PC-3 (cell line): Measurements from ENCODE around the gene TAS1R3. TPM values are rescaled to one million over a fixed set of nuclear protein-coding genes. Genes with fewer than 3 reads are reported as not detected.

ENCODE experiments used
- ATAC-seq: fragments of 200-7000 bp; cut with Tn5 transposase; 2 replicates; pipeline ENCODE4 v1.9.1; 2020; ENCODE audit warnings: mild to moderate bottlenecking, moderate library complexity
- BruUV-seq: library from RNA; stranded (reverse); fragments of 400-500 nt; replicated peaks from 2 replicates; lab custom pipeline; 2021; lab: Mats Ljungman, UMichigan
- CTCF ChIA-PET: fragments of 300-600 bp; sonication (Branson Sonifier 250); formaldehyde crosslinking; loops from one replicate; lab custom pipeline; 2022; ENCODE audit warnings: antibody characterized with exemption; lab: Charles Lee
- POLR2A ChIA-PET: fragments of 300-600 bp; sonication (Branson Sonifier 250); formaldehyde crosslinking; loops from one replicate; lab custom pipeline; 2022; ENCODE audit warnings: antibody characterized with exemption; ENCODE audit not compliant: unreplicated experiment; lab: Charles Lee
- DNase-seq: peaks from one replicate; pipeline ENCODE4 v3.0.0-alpha.2; 2015
- H2AFZ ChIP-seq: fragments of 300-600 bp; sonication (generic); 2 replicates; pipeline ENCODE4 v1.6.0; 2016; ENCODE audit warnings: antibody characterized with exemption, low read length
- H3F3A ChIP-seq: fragments of 300-600 bp; sonication (generic); one replicate; pipeline ENCODE4 v1.6.0; 2017; ENCODE audit warnings: antibody characterized with exemption, low read length, control low read depth, mild to moderate bottlenecking; ENCODE audit not compliant: unreplicated experiment
- H3K27ac ChIP-seq: fragments of 300-600 bp; sonication (generic); 2 replicates; pipeline ENCODE4 v1.5.1; 2016; ENCODE audit warnings: mild to moderate bottlenecking, low read length
- H3K27me3 ChIP-seq: fragments of 300-600 bp; sonication (generic); 2 replicates; pipeline ENCODE4 v1.6.1; 2016; ENCODE audit warnings: low read length, mixed read lengths
- H3K36me3 ChIP-seq: fragments of 300-600 bp; sonication (generic); 2 replicates; pipeline ENCODE4 v1.6.1; 2016; ENCODE audit warnings: low read depth, mixed run types, low read length, mixed read lengths
- H3K4me1 ChIP-seq: fragments of 300-600 bp; sonication (generic); 2 replicates; pipeline ENCODE4 v1.5.1; 2016; ENCODE audit warnings: low read length; ENCODE audit not compliant: insufficient read depth
- H3K4me2 ChIP-seq: fragments of 300-600 bp; sonication (generic); 2 replicates; pipeline ENCODE4 v1.6.0; 2016; ENCODE audit warnings: low read length
- H3K4me3 ChIP-seq: fragments of 300-600 bp; sonication (generic); 2 replicates; pipeline ENCODE4 v1.5.1; 2016; ENCODE audit warnings: mild to moderate bottlenecking, low read length, mixed read lengths
- H3K79me2 ChIP-seq: fragments of 300-600 bp; sonication (generic); 2 replicates; pipeline ENCODE4 v1.6.1; 2017; ENCODE audit warnings: low read length, mixed read lengths
- H3K9ac ChIP-seq: fragments of 300-600 bp; sonication (generic); 2 replicates; pipeline ENCODE4 v1.6.0; 2016; ENCODE audit warnings: mild to moderate bottlenecking, low read length
- H3K9me2 ChIP-seq: fragments of 300-600 bp; sonication (generic); replicated peaks from 2 replicates; pipeline ENCODE4 v1.6.1; 2016; ENCODE audit warnings: mixed run types, low read length, mixed read lengths
- H3K9me3 ChIP-seq: fragments of 300-600 bp; sonication (generic); 2 replicates; pipeline ENCODE4 v1.6.1; 2016; ENCODE audit warnings: low read length, mixed read lengths
- H4K20me1 ChIP-seq: fragments of 300-600 bp; sonication (generic); 2 replicates; pipeline ENCODE4 v1.6.1; 2016; ENCODE audit warnings: low read length, mixed read lengths
- EZH2 ChIP-seq: fragments of 300-600 bp; sonication (generic); IDR thresholded peaks from one replicate; pipeline ENCODE4 v1.6.1; 2017; ENCODE audit warnings: antibody characterized with exemption, mild to moderate bottlenecking, low read length; ENCODE audit not compliant: unreplicated experiment
- EZH2phosphoT487 ChIP-seq: fragments of 300-600 bp; sonication (generic); IDR thresholded peaks from 2 replicates; pipeline ENCODE4 v1.6.1; 2018; ENCODE audit warnings: mild to moderate bottlenecking, antibody characterized with exemption, low read length, borderline replicate concordance
- intact Hi-C: fragments of 100-400 bp; cut with micrococcal nuclease; formaldehyde crosslinking; loops from 2 replicates; pipeline ENCODE4 v1.9.0; 2023
- total RNA-seq: library from RNA; depleted of rRNA; stranded (reverse); fragments of >200 nt; gene quantifications from 2 replicates; pipeline ENCODE4 v1.2.3, GENCODE V29; 2014
- TF ChIP-seq, protein P1 (sequence below): fragments of 300-600 bp; sonication (generic); conservative IDR thresholded peaks from 2 replicates; pipeline ENCODE4 v1.5.1; 2017; ENCODE audit warnings: antibody characterized with exemption, low read depth, mild to moderate bottlenecking, low read length

TAS1R3 gene
- total RNA-seq, 1 experiment from 2014 or later: 1.9 TPM

DNA sequence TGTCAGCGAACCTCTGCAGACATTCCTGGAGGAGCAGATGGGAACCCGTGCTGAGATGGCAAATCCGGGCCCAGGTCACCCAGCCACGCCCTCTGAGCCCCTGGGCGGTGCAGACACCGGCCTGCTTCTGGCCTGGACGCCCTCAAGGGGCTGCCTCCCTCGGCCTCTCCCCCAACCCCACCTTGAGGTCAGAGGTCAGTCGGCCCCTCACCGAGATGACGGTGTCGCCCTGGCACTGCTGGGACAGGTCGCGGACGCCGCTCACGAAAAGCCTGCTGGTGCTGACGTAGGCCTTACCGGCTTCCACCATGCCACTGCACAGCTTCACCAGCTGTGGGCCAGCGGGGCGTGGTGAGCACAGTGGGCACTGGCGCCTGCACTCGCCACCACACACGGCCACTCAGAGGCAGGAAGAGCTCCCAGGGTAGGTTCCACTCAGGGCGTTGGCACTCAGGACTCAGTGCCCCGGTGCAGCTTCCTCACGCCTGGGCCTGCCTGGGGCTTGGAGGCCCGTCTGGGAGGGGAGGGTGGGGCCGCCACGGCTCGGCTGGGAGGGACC, 28.1 kb upstream of the TAS1R3 start:
- H3K9ac ChIP-seq: no peak overlapping the region
- no peak overlapping the region for H2AFZ ChIP-seq
- H3K27me3 ChIP-seq: no peaks in the 10 kb centered on the region
- H3K9me3 ChIP-seq: no peaks in the 10 kb centered on the region
- H3K79me2 ChIP-seq: peaks cover 38% of the 10 kb centered on the region
- H3K27ac ChIP-seq: no peak overlapping the region
- ATAC-seq (no peak), DNase-seq (no peak)
- POLR2A ChIA-PET: interaction anchor here (0.5 kb wide), 1 partner anchor 286 kb away, joined by 4 read pairs; no protein-coding TSS in a partner anchor
- no peak overlapping the region for H3K4me2 ChIP-seq
- CTCF ChIA-PET: no interaction called here
- no peaks in the 10 kb centered on the region for H3K9me2 ChIP-seq
- no peaks in the 10 kb centered on the region for H3F3A ChIP-seq
- peaks cover 5% of the 10 kb centered on the region for H4K20me1 ChIP-seq
- no peaks in the 10 kb centered on the region for H3K36me3 ChIP-seq
- TF ChIP-seq, protein P1, sequence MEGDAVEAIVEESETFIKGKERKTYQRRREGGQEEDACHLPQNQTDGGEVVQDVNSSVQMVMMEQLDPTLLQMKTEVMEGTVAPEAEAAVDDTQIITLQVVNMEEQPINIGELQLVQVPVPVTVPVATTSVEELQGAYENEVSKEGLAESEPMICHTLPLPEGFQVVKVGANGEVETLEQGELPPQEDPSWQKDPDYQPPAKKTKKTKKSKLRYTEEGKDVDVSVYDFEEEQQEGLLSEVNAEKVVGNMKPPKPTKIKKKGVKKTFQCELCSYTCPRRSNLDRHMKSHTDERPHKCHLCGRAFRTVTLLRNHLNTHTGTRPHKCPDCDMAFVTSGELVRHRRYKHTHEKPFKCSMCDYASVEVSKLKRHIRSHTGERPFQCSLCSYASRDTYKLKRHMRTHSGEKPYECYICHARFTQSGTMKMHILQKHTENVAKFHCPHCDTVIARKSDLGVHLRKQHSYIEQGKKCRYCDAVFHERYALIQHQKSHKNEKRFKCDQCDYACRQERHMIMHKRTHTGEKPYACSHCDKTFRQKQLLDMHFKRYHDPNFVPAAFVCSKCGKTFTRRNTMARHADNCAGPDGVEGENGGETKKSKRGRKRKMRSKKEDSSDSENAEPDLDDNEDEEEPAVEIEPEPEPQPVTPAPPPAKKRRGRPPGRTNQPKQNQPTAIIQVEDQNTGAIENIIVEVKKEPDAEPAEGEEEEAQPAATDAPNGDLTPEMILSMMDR: no peak
- TF ChIP-seq EZH2: no peak
- no peak for TF ChIP-seq EZH2phosphoT487
- H3K4me1 ChIP-seq: peaks cover 23% of the 10 kb centered on the region
- no TSS peak for BruUV-seq
- no peak overlapping the region for H3K4me3 ChIP-seq
- intact Hi-C loops: no loop called here

DNA sequence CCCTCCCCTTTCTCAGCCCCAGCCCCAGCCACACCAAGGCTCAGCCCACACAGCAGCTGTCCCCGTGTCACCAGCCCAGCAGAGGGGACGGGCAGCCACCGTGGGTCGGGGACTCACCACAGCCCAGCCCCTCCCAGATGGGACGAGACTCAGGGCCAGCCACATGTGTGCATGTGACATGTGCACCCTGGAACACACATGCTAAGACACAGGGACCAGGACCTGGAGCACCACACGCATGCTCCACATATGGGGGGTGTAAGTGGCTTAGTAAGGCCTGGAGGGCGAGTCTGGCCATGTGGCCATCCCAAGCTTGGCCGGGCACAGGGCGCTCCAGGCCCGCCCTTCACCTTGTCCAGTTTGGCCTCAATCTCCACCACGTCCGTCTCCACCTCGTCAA, 27.3 kb upstream of the TAS1R3 start:
- POLR2A ChIA-PET: interaction anchor here (0.5 kb wide), 1 partner anchor 286 kb away, joined by 4 read pairs; no protein-coding TSS in a partner anchor
- no peak overlapping the region for H2AFZ ChIP-seq
- no peak for TF ChIP-seq EZH2
- TF ChIP-seq, protein P1: no peak
- TF ChIP-seq EZH2phosphoT487: no peak
- no peaks in the 10 kb centered on the region for H3K27me3 ChIP-seq
- H3K4me1 ChIP-seq: peaks cover 23% of the 10 kb centered on the region
- H3K79me2 ChIP-seq: peaks cover 41% of the 10 kb centered on the region
- H3K36me3 ChIP-seq: no peaks in the 10 kb centered on the region
- ATAC-seq (no peak), DNase-seq (no peak)
- no peaks in the 10 kb centered on the region for H3F3A ChIP-seq
- CTCF ChIA-PET: no interaction called here
- H3K9me2 ChIP-seq: no peaks in the 10 kb centered on the region
- H3K4me2 ChIP-seq: no peak overlapping the region
- H3K27ac ChIP-seq: no peak overlapping the region
- no peaks in the 10 kb centered on the region for H3K9me3 ChIP-seq
- no peak overlapping the region for H3K9ac ChIP-seq
- H4K20me1 ChIP-seq: peaks cover 5% of the 10 kb centered on the region
- BruUV-seq: no TSS peak
- no peak overlapping the region for H3K4me3 ChIP-seq
- intact Hi-C loops: no loop called here
